GM12892 (cell line): ENCODE results near the gene GPAT2.
A peak's percentile ranks its signal among the peaks of the same experiment; 100 is the strongest.
"Not testable (repeated sequence)": the region's sequence is repeated elsewhere in the genome, so short reads cannot be mapped to it uniquely, and the experiment has no call there.

ENCODE experiments used
- DNase-seq: peaks from one replicate; pipeline ENCODE4 v3.0.0; 2011; ENCODE audit not compliant: insufficient read length
- FAIRE-seq: peaks from 2 replicates; lab custom pipeline; 2011; peaks lifted over from hg19 to GRCh38; lab: Jason Lieb, UNC
- POLR2A ChIP-seq: IDR thresholded peaks from 2 replicates; pipeline ENCODE4 v1.6.1; 2011; ENCODE audit warnings: low read depth, low read length, control low read depth
- POLR2AphosphoS5 ChIP-seq: IDR thresholded peaks from 2 replicates; pipeline ENCODE4 v1.6.1; 2011; ENCODE audit warnings: low read depth, low read length, control low read depth
- TAF1 ChIP-seq: IDR thresholded peaks from 2 replicates; pipeline ENCODE4 v1.6.1; 2011; ENCODE audit warnings: low read depth, mild to moderate bottlenecking, control low read depth, low read length, borderline replicate concordance

Gene GPAT2

GRCh38 chr2:96035554-96035953 is 838 bp upstream of the GPAT2 start:
- FAIRE-seq, DNase-seq: not testable (repeated sequence)

GRCh38 chr2:96033997-96034396 is 719 bp downstream of the GPAT2 start:
- not testable (repeated sequence) for DNase-seq, FAIRE-seq

DNA sequence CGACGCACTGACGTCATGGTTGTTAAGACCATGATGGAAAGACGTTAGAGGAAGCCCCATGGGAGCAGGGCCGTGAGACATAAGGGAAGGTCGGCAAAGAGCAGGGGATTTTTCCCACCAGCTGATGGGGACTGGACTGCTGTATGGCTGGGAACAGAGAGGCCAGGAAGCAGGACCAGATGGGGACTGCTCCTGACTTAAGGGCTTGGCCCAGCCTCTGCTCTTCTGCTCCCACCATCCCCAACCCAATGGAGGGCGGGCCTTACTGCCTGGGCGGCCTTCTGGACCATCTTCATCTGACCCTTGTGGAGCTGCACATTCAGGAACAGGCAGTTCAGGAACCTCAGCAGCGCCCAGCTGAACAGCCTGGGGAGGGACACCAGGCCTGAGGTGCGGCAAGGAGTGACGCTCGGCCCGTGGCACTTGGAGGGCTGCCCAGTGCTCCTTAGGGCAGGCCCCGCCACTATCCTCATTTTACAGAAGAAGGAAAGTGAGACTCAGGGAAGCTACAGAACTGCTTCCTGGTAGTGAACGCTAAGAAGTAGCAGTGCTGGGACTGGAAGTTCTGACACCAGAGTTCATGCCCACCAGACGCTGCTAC is 6.9 kb downstream of the GPAT2 start:
- not testable (repeated sequence) for FAIRE-seq, DNase-seq

- not testable (repeated sequence) for DNase-seq
Measured at GRCh38 chr2:96025755-96026154, 9.0 kb downstream of the GPAT2 start.

DNA sequence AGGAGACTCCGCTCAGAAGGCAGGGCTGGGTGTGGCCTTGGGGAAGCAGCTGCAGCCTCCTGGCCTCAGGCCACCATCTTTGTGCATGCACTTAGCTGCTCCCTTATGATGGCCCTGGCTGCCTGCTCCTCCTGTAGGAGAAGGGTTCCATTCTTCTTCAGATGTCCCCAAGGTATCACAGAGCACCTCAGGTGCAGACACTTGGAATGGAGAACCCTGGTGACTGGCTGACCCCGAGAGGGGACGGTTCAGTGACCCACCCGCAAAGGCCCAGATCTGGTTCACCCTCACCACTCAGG is 9.6 kb downstream of the GPAT2 start:
- FAIRE-seq, result no peak
- no peak for DNase-seq
- TF ChIP-seq POLR2AphosphoS5, result no peak

More at GRCh38 chr2:96025755-96026154, 9.0 kb downstream of the GPAT2 start:
- FAIRE-seq, result not testable (repeated sequence)

GRCh38 chr2:96024336-96025193 is 10.2 kb downstream of the GPAT2 start:
- FAIRE-seq, result no peak
- DNase-seq, result no peak
- TF ChIP-seq TAF1 (no peak), POLR2AphosphoS5 (no peak), POLR2A (no peak)

- FAIRE-seq, DNase-seq: not testable (repeated sequence)
Measured at GRCh38 chr2:96023701-96024100, 11.0 kb downstream of the GPAT2 start.

DNA sequence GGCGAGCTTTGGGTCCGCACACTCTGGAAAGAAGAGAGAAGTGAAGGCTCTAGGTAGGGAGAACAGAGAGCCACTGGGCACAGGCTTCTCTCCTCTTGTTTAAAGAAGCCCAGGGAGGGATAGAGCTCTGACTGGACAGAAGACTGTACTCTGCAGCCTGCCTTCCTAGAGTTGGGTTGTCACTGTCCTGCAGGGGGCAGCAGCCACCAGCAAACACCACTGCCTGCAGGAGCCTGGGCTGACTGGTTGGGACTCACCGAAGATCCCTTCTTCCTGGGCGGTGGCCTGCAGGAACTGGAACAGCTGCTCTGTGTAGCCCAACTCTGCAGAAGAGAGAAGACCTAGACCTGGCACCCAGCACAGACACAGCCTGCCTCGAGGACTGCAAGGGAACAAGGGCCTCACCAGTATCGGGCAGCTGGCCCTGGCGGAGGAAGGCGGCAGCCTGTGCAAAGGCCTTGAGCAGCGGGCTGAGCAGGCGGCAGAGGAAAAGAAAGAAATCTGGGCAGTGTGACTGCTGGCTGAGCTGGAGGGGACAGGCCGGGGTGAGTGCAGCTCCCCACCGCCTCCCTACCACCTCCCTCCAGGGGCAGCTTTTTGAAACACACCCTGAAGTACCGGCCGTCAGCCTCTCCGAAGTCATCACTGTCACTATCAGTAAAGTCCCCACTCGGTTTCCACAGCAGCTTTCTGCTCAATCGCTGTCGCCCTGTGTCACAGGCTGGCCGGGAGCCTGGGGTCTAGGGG is 11.8 kb downstream of the GPAT2 start:
- DNase-seq (peak; percentile 68), FAIRE-seq (peak; percentile 30)

DNA sequence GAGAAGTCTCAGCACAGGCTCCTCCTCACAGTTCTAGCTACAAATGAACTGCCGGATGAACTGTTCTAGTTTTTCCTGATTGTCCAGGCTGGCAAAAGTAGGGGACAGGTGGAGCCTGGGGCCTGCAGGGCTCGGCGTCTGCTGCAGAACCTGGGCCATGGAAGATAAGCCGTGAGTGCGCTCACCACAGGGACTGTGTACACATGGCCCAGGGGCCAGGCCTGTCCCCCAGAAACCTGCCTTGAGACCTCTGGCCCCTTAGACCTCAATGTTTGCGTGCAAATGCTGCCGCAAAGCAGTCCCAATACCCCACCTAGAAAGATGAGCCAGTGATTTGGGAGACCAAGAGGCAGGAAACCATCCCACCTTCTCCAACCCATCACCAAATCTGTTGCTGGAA is 12.6 kb downstream of the GPAT2 start:
- not testable (repeated sequence) for FAIRE-seq, DNase-seq

DNA sequence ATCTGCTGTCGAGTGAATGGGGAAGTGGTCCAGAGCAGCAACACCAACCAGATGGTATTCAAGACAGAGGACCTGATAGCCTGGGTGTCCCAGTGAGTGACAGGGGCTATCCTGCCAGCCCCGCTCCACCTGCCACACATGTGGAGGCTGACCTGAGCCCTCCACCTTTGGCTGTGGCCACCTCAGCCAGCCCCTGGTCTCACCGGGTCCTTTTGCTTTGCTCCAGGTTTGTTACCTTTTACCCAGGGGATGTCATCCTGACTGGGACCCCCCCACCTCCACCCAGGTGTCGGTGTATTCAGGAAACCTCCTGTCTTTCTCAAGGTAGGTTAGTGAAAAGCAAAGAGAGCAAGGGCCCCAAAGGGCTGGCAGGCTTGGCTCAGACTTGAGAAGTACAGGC is 13.6 kb downstream of the GPAT2 start:
- not testable (repeated sequence) for FAIRE-seq

DNA sequence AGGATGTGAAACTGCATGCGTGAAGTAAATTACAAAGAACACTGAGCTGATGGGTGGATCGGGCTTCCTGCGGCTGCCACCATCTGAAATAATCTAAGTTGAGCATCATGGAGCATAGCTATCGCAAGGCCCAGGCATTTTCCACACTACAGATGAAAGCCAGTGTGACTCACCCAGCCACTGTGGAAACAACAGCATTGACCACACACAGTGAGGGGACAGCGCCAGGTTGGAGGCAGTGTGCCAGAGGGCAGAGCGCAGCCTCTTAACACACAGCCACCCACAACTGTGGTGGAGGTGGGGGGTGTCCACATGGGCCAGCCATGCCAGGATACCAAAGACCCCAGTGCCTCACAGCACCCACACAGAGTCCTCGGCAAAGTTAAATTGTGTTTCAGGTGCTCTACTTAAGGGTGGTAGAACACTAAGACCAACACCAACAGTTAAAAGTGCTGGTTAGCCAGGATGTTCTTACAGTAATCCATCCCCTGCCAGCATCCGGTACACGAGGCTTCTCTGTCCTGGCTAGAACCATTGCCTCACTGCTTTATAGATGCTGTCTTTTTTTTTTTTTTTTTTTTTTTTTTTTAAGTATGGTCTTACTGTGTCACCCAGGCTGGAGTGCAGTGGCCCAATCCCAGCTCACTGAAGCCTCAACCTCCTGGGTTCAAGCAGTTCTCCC is 14.7 kb downstream of the GPAT2 start:
- FAIRE-seq, DNase-seq: not testable (repeated sequence)

More for the DNA sequence above, 13.6 kb downstream of the GPAT2 start:
- DNase-seq, result not testable (repeated sequence)

GRCh38 chr2:96016321-96016720 is 18.4 kb downstream of the GPAT2 start:
- FAIRE-seq, DNase-seq: not testable (repeated sequence)

GRCh38 chr2:96012792-96013264 is 21.9 kb downstream of the GPAT2 start:
- not testable (repeated sequence) for FAIRE-seq

DNA sequence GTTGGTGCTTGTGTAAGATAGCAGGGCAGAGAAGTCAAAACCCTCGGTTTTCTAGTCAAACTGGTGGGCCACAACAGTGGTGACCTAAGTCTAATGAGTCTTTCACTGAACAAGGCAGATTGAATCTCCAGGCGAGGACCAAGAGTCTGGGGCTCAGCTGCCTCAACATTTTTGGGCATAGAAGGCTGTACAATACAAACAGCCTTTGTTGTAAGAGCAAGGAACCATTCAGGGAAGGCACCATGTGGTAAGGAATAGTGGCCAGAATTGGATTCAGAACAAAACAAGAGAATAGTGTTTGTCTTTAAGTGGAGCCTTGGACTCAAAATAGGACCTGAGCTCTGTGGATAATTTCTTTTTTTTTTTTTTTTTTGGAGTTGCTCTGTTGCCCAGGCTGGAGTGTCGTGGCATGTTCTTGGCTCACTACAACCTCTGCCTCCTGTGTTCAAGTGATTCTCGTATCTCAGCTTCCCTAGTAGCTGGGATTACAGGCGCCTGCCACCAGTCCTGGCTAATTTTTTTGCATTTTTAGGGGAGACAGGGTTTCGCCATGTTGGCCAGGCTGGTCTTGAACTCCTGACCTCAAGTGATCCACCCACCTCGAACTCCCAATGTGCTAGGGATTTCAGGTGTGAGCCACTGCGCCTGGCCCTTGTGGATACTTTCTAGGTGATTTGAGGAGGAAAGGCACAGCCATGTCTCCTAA is 22.5 kb downstream of the GPAT2 start:
- not testable (repeated sequence) for DNase-seq, FAIRE-seq

More at GRCh38 chr2:96012792-96013264, 21.9 kb downstream of the GPAT2 start:
- DNase-seq, result not testable (repeated sequence)

- not testable (repeated sequence) for DNase-seq, FAIRE-seq
Measured at GRCh38 chr2:96011129-96011455, 23.6 kb downstream of the GPAT2 start.

DNA sequence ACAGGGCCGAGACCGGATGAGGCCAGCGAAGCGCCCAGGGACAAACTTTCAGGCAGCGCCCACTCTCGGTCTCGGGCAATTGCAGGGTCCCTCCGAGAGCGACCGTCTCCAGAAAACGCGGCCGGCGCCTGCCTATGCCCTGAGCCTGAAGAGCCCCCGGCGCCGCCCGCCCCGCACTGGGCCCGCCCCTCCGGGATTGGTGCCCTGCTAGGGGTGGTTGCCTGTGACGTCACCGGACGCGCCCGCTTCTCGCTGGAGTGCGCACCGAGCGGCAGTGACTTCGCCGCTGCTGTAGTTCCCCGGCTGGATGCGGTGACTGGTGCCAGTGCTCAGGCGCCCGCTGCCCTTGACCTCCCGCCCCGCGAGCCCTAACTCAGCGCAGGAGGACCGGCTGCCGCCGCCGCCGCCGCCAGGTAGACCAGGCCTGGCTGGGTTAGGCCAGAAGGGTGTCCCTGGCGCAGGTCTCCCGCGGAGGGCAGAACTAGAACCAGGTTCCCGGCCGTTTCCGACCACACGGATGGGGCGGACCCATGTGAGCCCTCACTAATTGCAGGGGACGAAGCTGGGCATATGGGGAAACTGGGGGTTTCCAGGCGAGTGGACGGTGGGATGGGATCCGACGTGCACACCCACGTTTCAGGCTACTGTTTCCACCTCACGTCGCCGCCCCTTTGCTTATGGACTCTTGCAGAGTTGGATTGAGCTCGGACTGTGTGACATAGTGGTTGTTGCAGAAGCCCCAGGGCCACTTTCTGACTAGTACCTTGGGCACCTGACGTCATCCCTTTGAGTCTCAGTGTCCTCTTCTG is 24.2 kb downstream of the GPAT2 start:
- FAIRE-seq (peak; percentile 97), DNase-seq (peak; percentile 70)

DNA sequence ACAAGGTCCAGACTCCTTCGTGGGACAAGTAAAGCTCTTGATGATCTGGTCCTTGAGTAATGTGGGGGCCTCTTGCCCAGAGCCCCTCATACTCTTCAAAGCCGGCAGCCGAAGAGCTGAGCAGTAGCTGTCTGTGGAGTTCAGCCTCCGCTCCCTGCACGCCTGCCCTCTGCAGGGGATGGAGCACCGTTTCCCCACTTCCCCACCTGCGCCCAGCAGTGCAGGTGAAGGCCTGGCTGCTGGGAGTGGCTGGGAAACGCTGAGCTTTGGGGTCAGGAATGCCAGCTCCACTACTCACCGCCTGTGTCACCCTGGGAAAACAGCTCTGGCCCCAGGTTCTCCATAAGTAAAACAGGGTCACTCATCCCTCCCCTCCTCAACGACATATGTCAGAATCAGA is 24.9 kb downstream of the GPAT2 start:
- not testable (repeated sequence) for DNase-seq, FAIRE-seq

GRCh38 chr2:96008051-96008450 is 26.7 kb downstream of the GPAT2 start:
- FAIRE-seq, DNase-seq: not testable (repeated sequence)
